Measurements from ENCODE around the gene UACA. TPM values are rescaled to one million over a fixed set of nuclear protein-coding genes. Genes with fewer than 3 reads are reported as not detected.

Gene UACA
- total RNA-seq, 1 donor from 2014 or later = 5.2 TPM

DNA sequence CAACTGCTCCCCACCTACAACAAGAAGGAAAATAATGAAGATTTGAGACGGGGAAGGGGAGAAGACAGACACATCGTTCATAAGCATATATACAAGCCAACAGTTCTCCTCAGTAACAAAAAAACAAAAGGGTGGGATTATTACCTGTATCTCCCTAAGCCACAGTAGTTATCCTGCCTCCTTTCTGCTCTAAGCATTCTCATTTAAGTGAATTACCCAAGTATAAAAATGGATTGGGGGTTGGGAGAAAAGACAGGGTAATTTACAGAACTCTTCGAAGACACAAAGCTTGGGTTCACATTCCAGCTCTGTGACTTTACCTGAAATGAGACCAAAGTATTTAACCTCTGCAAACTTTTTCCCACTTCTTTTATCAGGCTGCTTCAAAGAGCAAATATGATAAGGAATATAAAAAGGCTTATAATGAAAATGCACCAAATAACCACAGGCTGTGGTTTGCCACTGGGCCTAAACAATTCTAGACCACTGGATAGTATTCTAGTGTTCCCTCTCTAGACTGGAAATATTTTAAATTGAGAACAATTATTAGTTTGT is 64.4 kb downstream of the UACA start:
- Mint-ChIP-seq H3K36me3 (ENCODE audit: unreplicated experiment) (no peaks in the 10 kb centered on the region), H3K9me3 (ENCODE audit: unreplicated experiment) (no peaks in the 10 kb centered on the region), H3K27me3 (ENCODE audit: unreplicated experiment) (no peaks in the 10 kb centered on the region), H3K4me3 (ENCODE audit: unreplicated experiment) (no peak overlapping the region), H3K4me1 (ENCODE audit: low read depth, unreplicated experiment) (no peaks in the 10 kb centered on the region), H3K27ac (ENCODE audit: unreplicated experiment) (no peak overlapping the region)
- DNase-seq = no peak
- TF ChIP-seq, protein P1, sequence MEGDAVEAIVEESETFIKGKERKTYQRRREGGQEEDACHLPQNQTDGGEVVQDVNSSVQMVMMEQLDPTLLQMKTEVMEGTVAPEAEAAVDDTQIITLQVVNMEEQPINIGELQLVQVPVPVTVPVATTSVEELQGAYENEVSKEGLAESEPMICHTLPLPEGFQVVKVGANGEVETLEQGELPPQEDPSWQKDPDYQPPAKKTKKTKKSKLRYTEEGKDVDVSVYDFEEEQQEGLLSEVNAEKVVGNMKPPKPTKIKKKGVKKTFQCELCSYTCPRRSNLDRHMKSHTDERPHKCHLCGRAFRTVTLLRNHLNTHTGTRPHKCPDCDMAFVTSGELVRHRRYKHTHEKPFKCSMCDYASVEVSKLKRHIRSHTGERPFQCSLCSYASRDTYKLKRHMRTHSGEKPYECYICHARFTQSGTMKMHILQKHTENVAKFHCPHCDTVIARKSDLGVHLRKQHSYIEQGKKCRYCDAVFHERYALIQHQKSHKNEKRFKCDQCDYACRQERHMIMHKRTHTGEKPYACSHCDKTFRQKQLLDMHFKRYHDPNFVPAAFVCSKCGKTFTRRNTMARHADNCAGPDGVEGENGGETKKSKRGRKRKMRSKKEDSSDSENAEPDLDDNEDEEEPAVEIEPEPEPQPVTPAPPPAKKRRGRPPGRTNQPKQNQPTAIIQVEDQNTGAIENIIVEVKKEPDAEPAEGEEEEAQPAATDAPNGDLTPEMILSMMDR (IDR thresholded peaks at IDR 0.05; ENCODE audit: partially characterized antibody, unreplicated experiment) = no peak

DNA sequence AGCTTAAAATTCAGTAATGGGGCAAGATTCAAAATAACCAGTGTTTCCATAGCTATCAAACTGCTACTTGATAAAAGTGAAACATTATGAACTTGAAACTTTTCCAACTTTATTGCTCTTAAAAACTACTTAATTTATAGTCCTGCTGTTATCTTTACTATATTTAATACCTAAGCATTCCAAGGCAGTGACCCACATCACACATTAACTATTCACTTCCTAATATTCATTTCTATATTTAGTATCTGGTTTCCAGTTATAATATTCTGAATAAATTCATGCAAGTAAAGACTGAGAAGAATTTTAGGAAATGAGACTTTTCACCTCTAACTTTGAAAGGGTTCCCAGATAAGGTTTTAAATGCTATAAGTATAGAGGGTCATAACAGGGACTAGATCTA is 64.9 kb downstream of the UACA start:
- TF ChIP-seq, protein P1 (IDR thresholded peaks at IDR 0.05; ENCODE audit: partially characterized antibody, unreplicated experiment) = no peak
- Mint-ChIP-seq H3K36me3 (ENCODE audit: unreplicated experiment) (no peaks in the 10 kb centered on the region), H3K27ac (ENCODE audit: unreplicated experiment) (no peak overlapping the region), H3K4me3 (ENCODE audit: unreplicated experiment) (no peak overlapping the region), H3K4me1 (ENCODE audit: low read depth, unreplicated experiment) (no peaks in the 10 kb centered on the region), H3K9me3 (ENCODE audit: unreplicated experiment) (no peaks in the 10 kb centered on the region), H3K27me3 (ENCODE audit: unreplicated experiment) (no peaks in the 10 kb centered on the region)
- no peak for DNase-seq

DNA sequence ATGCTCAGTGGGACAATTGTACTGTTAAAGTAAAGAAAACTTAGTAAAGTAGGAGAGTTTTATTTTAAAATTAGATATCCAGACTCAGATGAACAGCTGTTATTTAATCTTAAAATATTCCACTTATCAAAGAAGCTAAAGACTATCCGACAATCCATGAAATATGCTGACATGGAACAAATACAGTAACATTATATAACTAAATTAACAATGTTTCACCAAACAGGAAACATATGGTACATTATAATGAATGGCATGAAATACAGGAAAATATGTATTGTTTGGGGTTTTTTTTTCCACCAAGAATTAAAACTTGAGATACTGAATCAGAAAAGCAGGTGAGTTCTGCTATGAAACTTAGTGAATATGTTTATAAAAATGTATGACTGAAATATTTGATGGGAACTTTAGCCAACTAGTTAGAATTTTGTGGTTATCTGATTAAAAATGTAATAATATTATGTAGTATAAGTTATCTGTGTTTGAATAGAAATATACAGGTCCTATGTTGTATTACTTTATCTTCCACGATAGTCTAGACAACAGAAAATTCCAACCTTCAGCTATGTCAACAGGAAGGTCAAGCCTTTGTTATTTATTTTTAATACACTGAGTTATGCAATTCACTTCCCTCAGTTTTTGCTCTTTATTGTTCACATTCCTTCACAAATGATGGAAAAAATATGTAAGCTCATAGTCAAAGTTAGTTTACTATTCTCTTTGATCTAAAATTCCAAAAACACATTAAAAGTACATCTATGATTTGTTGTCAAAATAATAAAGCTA is 72.7 kb downstream of the UACA start:
- no peak overlapping the region for H3K27ac Mint-ChIP-seq (ENCODE audit: unreplicated experiment)
- H3K4me3 Mint-ChIP-seq (ENCODE audit: unreplicated experiment) = no peak overlapping the region
- no peaks in the 10 kb centered on the region for H3K27me3 Mint-ChIP-seq (ENCODE audit: unreplicated experiment)
- no peaks in the 10 kb centered on the region for H3K9me3 Mint-ChIP-seq (ENCODE audit: unreplicated experiment)
- no peaks in the 10 kb centered on the region for H3K36me3 Mint-ChIP-seq (ENCODE audit: unreplicated experiment)
- TF ChIP-seq, protein P1 (IDR thresholded peaks at IDR 0.05; ENCODE audit: partially characterized antibody, unreplicated experiment) = no peak
- no peak for DNase-seq
- peaks cover 5% of the 10 kb centered on the region for H3K4me1 Mint-ChIP-seq (ENCODE audit: low read depth, unreplicated experiment)

DNA sequence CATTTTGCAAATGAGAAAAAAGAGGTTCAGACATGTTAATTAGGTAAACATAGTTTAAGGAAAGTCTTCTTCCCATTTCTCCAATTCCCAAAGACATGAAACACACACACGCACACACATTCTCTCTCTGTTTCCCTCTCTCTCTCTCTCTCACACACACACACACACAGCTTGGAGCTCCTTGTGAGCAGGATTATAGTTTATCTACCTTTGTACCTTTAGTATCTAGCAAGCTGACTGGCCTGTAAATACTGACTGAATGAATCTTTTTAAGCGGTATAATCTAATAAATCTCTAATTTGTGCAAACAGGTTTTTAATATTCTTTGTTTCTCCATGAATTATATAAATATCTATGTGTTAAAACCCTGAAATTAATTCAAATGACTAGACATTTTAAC is 73.3 kb downstream of the UACA start:
- Mint-ChIP-seq H3K9me3 (ENCODE audit: unreplicated experiment) (no peaks in the 10 kb centered on the region), H3K4me3 (ENCODE audit: unreplicated experiment) (no peak overlapping the region), H3K27ac (ENCODE audit: unreplicated experiment) (no peak overlapping the region), H3K4me1 (ENCODE audit: low read depth, unreplicated experiment) (peaks cover 5% of the 10 kb centered on the region), H3K27me3 (ENCODE audit: unreplicated experiment) (no peaks in the 10 kb centered on the region), H3K36me3 (ENCODE audit: unreplicated experiment) (no peaks in the 10 kb centered on the region)
- TF ChIP-seq, protein P1 (IDR thresholded peaks at IDR 0.05; ENCODE audit: partially characterized antibody, unreplicated experiment) = no peak
- DNase-seq = no peak

DNA sequence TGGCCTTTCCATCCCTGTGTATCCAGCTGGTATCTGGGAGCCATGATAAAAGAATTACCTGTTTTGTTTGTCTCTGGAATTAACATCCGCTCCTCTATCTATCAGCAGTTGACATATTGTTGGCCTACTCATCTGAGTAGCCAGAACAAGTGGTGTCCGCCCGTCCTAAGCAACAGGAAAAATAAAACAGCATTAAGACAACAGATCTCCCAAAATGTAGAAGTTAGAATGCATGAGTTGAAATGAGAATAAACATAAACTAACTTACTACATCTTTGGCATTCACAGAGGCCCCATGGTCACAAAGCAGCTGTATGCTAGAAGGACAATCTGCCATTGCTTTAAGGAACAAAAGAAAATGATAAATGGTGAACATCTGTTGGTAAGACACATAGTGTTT is 75.9 kb downstream of the UACA start:
- Mint-ChIP-seq H3K27me3 (ENCODE audit: unreplicated experiment) (no peaks in the 10 kb centered on the region), H3K4me3 (ENCODE audit: unreplicated experiment) (no peak overlapping the region), H3K36me3 (ENCODE audit: unreplicated experiment) (no peaks in the 10 kb centered on the region), H3K27ac (ENCODE audit: unreplicated experiment) (peak overlapping the region; percentile 12), H3K4me1 (ENCODE audit: low read depth, unreplicated experiment) (peaks cover 5% of the 10 kb centered on the region), H3K9me3 (ENCODE audit: unreplicated experiment) (no peaks in the 10 kb centered on the region)
- DNase-seq = no peak
- TF ChIP-seq, protein P1 (IDR thresholded peaks at IDR 0.05; ENCODE audit: partially characterized antibody, unreplicated experiment) = no peak
